Body of pancreas (tissue), 4 donors: ENCODE results near the gene UBE2V1. TPM values are rescaled to one million over a fixed set of nuclear protein-coding genes. Genes with fewer than 3 reads are reported as not detected.

Source experiments
- ATAC-seq: fragments of 150-250 bp; one replicate; pipeline ENCODE4 v1.9.1; 2016
- DNase-seq, 4 donors: peaks; one replicate each; pipeline ENCODE4 v3.0.0-alpha.2; 2019
- H3K27ac ChIP-seq, 4 donors: fragments of 200-600 bp; sonication (generic); 1 replicate in 3 of 4; 2 replicates in 1 of 4; pipeline versions ENCODE4 v1.5.1 to v1.6.1; 2016 to 2019; ENCODE audit warnings: mild to moderate bottlenecking in 1 of 4, mixed read lengths in 1 of 4, moderate library complexity in 1 of 4
- H3K27me3 ChIP-seq, 2 donors: fragments of 200-600 bp; sonication (generic); one replicate each; pipeline ENCODE4 v1.6.0; 2016; ENCODE audit warnings: mild to moderate bottlenecking in 1 of 2
- H3K36me3 ChIP-seq, 2 donors: fragments of 200-600 bp; sonication (generic); replicated peaks in 1 of 2; 2 replicates each; pipeline ENCODE4 v1.5.1; 2016; ENCODE audit warnings: low read depth in 2 of 2; ENCODE audit not compliant: insufficient read depth in 1 of 2
- H3K4me1 ChIP-seq: fragments of 200-600 bp; sonication (generic); one replicate; pipeline ENCODE4 v1.6.0; 2016
- H3K4me3 ChIP-seq, 2 donors: fragments of 200-600 bp; sonication (generic); 1 replicate in 1 of 2; 2 replicates in 1 of 2; pipeline ENCODE4 v1.5.1; 2016 to 2019
- H3K9me3 ChIP-seq, 3 donors: fragments of 200-600 bp; sonication (generic); 1 replicate in 2 of 3; 2 replicates in 1 of 3; pipeline ENCODE4 v1.5.1; 2016
- POLR2A ChIP-seq, 3 donors: fragments of 450-650 bp; IDR thresholded peaks; one replicate each; pipeline ENCODE4 v1.6.1; 2016; ENCODE audit warnings: antibody characterized with exemption in 3 of 3, mild to moderate bottlenecking in 2 of 3
- WGBS, 2 donors: methylation state at CpG; one replicate each; pipeline ENCODE4 v1.1.5; 2017; 5-methylcytosine and 5-hydroxymethylcytosine counted together
- intact Hi-C: fragments of 100-400 bp; cut with DNase I; formaldehyde crosslinking; loops from one replicate; pipeline ENCODE4 v1.15.1; 2023
- total RNA-seq, 2 donors: library from RNA; depleted of rRNA; stranded (reverse); fragments of >200 nt; gene quantifications; one replicate each; pipeline ENCODE4 v1.1.0, GENCODE V29; 2016
- TF ChIP-seq, protein P1 (sequence below), 7 experiments: fragments of 450-650 bp in 4 of 7; fragments of 200-600 bp in 3 of 7; sonication (generic) in 3 of 7; IDR thresholded peaks; one replicate each; pipeline ENCODE4 v1.5.1; 2016 to 2019; ENCODE audit warnings: antibody characterized with exemption in 7 of 7

UBE2V1 gene
- total RNA-seq, 2 donors from 2014 or later: 42.0 to 43.8 TPM

DNA sequence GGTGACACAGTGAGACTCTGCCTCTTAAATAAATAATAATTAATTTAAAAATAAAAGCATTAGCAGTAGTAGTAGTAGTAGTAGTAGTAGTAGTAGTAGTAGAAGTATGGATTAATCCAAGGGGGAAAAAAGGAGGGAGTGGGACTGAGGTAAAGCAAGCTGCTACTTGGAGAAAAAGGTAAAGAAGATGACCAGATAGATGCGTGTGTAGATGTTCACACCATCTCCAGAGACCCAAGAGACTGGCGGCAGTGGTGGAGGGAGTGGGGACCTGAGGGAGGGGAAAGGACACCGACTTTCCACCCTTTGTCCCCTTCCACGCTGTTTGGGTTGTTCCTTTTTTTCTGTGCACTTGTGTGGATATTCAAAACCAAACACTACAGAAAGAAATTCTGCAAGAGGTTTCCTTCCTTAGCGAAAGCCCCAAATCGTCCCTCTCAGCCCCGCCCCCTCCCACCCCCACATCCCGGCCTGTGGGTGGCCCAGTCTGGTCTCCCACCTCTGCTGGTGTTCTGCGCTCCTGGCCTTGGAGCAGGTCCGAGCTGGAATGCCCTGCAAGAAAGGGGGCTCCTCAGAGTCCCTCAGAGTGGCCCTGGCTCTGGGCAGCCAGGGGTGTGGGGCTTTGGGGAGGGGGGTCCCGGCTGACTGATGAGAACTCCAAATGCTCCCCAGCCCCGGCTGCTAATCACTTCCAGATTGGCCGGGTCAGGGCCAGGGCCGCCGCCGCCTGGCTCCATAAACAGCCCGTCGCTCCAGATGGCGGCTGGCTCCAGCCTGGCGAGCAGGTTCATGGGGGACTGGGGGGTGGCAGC lies 60.2 kb downstream of the UBE2V1 start:
- no peak for ATAC-seq

DNA sequence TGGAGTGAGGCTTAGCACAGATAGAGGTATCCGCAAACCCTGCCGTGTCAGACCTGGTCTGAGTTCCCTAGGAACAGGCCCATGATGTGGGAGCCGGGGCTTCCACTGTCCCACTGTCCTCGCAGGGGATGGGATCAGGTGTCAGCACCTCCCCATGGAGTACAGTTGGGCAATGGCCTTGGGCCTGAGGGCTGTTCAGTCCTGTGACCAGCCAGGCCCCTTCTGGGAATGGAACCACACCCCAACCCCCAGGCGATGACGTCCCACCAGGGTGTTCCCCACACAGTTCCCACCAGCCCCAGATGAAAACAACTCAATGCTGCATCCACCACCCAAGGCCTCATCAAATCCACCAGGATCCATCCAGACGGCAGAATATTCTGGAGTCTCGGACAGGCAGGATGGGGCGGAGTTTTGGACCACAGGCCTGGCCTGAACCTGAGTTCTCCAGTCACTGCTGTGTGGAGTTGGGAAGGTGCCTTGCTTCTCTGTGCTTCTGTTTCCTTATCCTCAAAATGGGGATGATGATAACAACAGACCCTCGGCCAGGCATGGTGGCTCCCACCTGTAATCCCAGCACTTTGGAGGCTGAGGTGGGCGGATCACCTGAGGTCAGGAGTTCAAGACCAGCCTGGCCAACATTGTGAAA lies 62.2 kb downstream of the UBE2V1 start:
- Histone ChIP-seq H3K4me3 (no peak overlapping the region), H3K36me3 (no peaks in the 10 kb centered on the region), H3K4me1 (peaks cover 8% of the 10 kb centered on the region), H3K27ac (no peak overlapping the region), H3K9me3 (no peaks in the 10 kb centered on the region), H3K27me3 (no peaks in the 10 kb centered on the region)
- ATAC-seq (no peak), DNase-seq (no peak)
- WGBS, 2 donors: 71 to 80% methylated on average over 4 to 11 of the region's 11 CpGs
- intact Hi-C loops: no loop called here
- no peak for TF ChIP-seq POLR2A (IDR thresholded peaks at IDR 0.05)
- TF ChIP-seq, protein P1, sequence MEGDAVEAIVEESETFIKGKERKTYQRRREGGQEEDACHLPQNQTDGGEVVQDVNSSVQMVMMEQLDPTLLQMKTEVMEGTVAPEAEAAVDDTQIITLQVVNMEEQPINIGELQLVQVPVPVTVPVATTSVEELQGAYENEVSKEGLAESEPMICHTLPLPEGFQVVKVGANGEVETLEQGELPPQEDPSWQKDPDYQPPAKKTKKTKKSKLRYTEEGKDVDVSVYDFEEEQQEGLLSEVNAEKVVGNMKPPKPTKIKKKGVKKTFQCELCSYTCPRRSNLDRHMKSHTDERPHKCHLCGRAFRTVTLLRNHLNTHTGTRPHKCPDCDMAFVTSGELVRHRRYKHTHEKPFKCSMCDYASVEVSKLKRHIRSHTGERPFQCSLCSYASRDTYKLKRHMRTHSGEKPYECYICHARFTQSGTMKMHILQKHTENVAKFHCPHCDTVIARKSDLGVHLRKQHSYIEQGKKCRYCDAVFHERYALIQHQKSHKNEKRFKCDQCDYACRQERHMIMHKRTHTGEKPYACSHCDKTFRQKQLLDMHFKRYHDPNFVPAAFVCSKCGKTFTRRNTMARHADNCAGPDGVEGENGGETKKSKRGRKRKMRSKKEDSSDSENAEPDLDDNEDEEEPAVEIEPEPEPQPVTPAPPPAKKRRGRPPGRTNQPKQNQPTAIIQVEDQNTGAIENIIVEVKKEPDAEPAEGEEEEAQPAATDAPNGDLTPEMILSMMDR (IDR thresholded peaks at IDR 0.05): no peak

More for the DNA sequence above, 60.2 kb downstream of the UBE2V1 start:
- TF ChIP-seq, protein P1 (IDR thresholded peaks at IDR 0.05): no peak
- no peak for TF ChIP-seq POLR2A (IDR thresholded peaks at IDR 0.05)
- no peaks in the 10 kb centered on the region for H3K36me3 ChIP-seq
- no peak overlapping the region for H3K27ac ChIP-seq
- H3K4me1 ChIP-seq: peaks cover 5% of the 10 kb centered on the region
- DNase-seq: no peak
- no peak overlapping the region for H3K4me3 ChIP-seq
- no peaks in the 10 kb centered on the region for H3K27me3 ChIP-seq
- H3K9me3 ChIP-seq: no peaks in the 10 kb centered on the region
- WGBS, 2 donors: 40 to 51% methylated on average over 8 to 20 of the region's 20 CpGs
- intact Hi-C loops: no loop called here

DNA sequence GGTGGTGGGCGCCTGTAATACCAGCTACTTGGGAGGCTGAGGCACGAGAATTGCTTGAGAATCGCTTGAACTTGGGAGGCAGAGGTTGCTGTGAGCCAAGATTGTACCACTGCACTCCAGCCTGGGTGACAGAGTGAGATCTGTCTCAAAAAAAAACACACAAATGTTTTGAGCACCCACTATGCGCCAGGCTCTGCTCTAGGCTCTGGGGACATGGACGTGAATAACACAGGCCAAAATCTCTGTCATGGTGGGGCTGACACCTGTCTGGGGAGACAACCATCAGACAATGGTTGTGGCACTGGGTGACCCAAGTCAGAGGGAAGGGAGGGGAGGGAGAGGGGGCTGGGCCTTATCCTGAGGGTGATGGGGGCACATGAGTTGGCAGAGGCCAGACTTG lies 62.7 kb downstream of the UBE2V1 start:
- WGBS, 2 donors: 89 to 97% methylated on average over 5 of the region's 5 CpGs

DNA sequence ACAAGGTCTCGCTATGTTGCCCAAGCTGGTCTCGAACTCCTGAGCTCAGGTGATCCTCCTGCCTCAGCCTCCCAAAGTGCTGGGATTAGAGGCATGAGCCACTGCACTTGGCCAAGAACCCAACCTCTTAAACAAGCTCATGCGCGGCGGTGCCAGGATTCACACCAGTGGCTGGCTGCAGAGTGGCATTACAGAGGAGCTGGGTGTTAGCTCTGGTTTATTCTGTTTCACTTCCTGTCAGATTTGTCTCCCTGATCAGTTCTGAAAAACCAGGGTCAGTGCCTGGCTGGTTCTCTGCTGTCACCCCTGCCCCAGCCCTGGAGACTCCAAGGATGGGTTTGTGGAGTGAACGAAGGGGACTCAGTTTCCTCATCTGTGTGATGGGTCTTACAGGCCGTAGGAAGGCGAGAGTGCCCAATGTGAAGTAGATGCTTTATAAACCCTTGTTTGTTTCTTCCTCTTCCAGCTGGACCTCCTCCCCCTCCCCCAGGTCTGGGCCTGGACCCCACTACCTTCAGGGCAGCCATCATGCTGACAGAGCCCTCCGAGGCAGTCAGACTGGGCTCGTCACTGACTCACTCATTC lies 63.4 kb downstream of the UBE2V1 start:
- 86 to 90% methylated on average over 6 to 10 of the region's 10 CpGs for WGBS, 2 donors
- intact Hi-C loops: no loop called here
- H3K27ac ChIP-seq: no peak overlapping the region

More for the DNA sequence above, 62.7 kb downstream of the UBE2V1 start:
- no peak overlapping the region for H3K27ac ChIP-seq
- no peaks in the 10 kb centered on the region for H3K27me3 ChIP-seq
- no peaks in the 10 kb centered on the region for H3K36me3 ChIP-seq
- intact Hi-C loops: no loop called here
- H3K4me1 ChIP-seq: peaks cover 8% of the 10 kb centered on the region
- DNase-seq (no peak), ATAC-seq (no peak)
- H3K9me3 ChIP-seq: no peaks in the 10 kb centered on the region
- H3K4me3 ChIP-seq: no peak overlapping the region
- TF ChIP-seq POLR2A (IDR thresholded peaks at IDR 0.05): no peak
- TF ChIP-seq, protein P1 (IDR thresholded peaks at IDR 0.05): no peak

More for the DNA sequence above, 63.4 kb downstream of the UBE2V1 start:
- no peak for DNase-seq
- Histone ChIP-seq H3K36me3 (no peaks in the 10 kb centered on the region), H3K4me3 (no peak overlapping the region), H3K4me1 (peaks cover 3% of the 10 kb centered on the region), H3K9me3 (no peaks in the 10 kb centered on the region), H3K27me3 (no peaks in the 10 kb centered on the region)
- no peak for ATAC-seq
- TF ChIP-seq POLR2A (IDR thresholded peaks at IDR 0.05): no peak
- TF ChIP-seq, protein P1 (IDR thresholded peaks at IDR 0.05): no peak
